GM13977 (cell line): ENCODE measurements around the gene HEATR1.
A peak's percentile ranks its signal among the peaks of the same experiment; 100 is the strongest.
"Not testable (repeated sequence)": the region's sequence is repeated elsewhere in the genome, so short reads cannot be mapped to it uniquely, and the experiment has no call there.

Experiments
- DNase-seq: peaks from one replicate; pipeline ENCODE4 v3.0.0; 2012; ENCODE audit warnings: low spot score
- CTCF ChIP-seq: IDR thresholded peaks from 2 replicates; pipeline ENCODE4 v1.5.1; 2012; ENCODE audit warnings: mild to moderate bottlenecking, control low read depth; ENCODE audit not compliant: insufficient read depth; ENCODE audit errors: extremely low read depth, missing control alignments
- in situ Hi-C: fragments of 300-500 bp; cut with MboI; formaldehyde crosslinking; loops from one replicate; pipeline ENCODE4 v1.12.0; 2022; ENCODE audit warnings: low sequenced_read_pairs, low pct_unique_long_range_greater_than_20kb, mixed read lengths, inconsistent platforms; ENCODE audit not compliant: unreplicated experiment

The HEATR1 gene

GRCh38 chr1:236615399-236616148, 11.3 kb upstream of the HEATR1 start:
- in situ Hi-C loops = no loop called here
- TF ChIP-seq CTCF = no peak
- DNase-seq = no peak

GRCh38 chr1:236612349-236612748, 8.0 kb upstream of the HEATR1 start:
- in situ Hi-C loops = no loop called here
- DNase-seq = no peak
- TF ChIP-seq CTCF = no peak

- TF ChIP-seq CTCF = peak; percentile 26
- in situ Hi-C loops = no loop called here
- no peak for DNase-seq
Observed at GRCh38 chr1:236608930-236609726, 4.8 kb upstream of the HEATR1 start.

GRCh38 chr1:236607597-236607996, 3.3 kb upstream of the HEATR1 start:
- DNase-seq, in situ Hi-C loops: not testable (repeated sequence)

- DNase-seq = no peak
- TF ChIP-seq CTCF = no peak
- in situ Hi-C loops = no loop called here
Observed at GRCh38 chr1:236604905-236605806, 840 bp upstream of the HEATR1 start.

GRCh38 chr1:236602171-236602570, 2.1 kb downstream of the HEATR1 start:
- in situ Hi-C loops = no loop called here
- no peak for DNase-seq
- no peak for TF ChIP-seq CTCF
